NT2/D1 (cell line): ENCODE data around the gene FAM20C.
A peak's percentile ranks its signal among the peaks of the same experiment; 100 is the strongest.

Experiments
- DNase-seq: peaks from one replicate; pipeline ENCODE4 v3.0.0-alpha.2; 2011; ENCODE audit warnings: low read depth, low spot score
- H3K27me3 ChIP-seq: 2 replicates; pipeline ENCODE4 v1.6.0; 2011; ENCODE audit warnings: mild to moderate bottlenecking; ENCODE audit not compliant: insufficient read length, insufficient read depth
- H3K36me3 ChIP-seq: 2 replicates; pipeline ENCODE4 v1.6.1; 2011; ENCODE audit warnings: mild to moderate bottlenecking, low read length, mixed read lengths; ENCODE audit not compliant: insufficient read depth, insufficient read length
- H3K4me1 ChIP-seq: 2 replicates; pipeline ENCODE4 v1.5.1; 2011; ENCODE audit not compliant: insufficient read depth, insufficient read length
- H3K4me3 ChIP-seq: 2 replicates; pipeline ENCODE4 v1.5.1; 2011; ENCODE audit warnings: low read depth; ENCODE audit not compliant: insufficient read length
- H3K9ac ChIP-seq: 2 replicates; pipeline ENCODE4 v1.6.0; 2011; ENCODE audit warnings: low read depth; ENCODE audit not compliant: insufficient read length
- H3K9me3 ChIP-seq: 2 replicates; pipeline ENCODE4 v1.5.1; 2011; ENCODE audit warnings: mild to moderate bottlenecking, low read length; ENCODE audit not compliant: insufficient read depth
- SUZ12 ChIP-seq: IDR thresholded peaks from 2 replicates; pipeline ENCODE4 v1.6.1; 2011; ENCODE audit not compliant: insufficient read length, insufficient read depth; ENCODE audit errors: extremely low read depth
- YY1 ChIP-seq: IDR thresholded peaks from 2 replicates; pipeline ENCODE4 v1.6.1; 2011; ENCODE audit not compliant: insufficient read length, insufficient read depth
- ZNF274 ChIP-seq: IDR thresholded peaks from 2 replicates; pipeline ENCODE4 v1.6.1; 2011; ENCODE audit warnings: mild to moderate bottlenecking, low read depth, low read length

Gene FAM20C

GRCh38 chr7:234051-234707 lies 41.8 kb downstream of the FAM20C start:
- no peaks in the 10 kb centered on the region for H3K9me3 ChIP-seq
- H3K4me1 ChIP-seq, result peaks cover 19% of the 10 kb centered on the region
- peak overlapping the region; percentile 56 for H3K9ac ChIP-seq
- H3K27me3 ChIP-seq, result no peaks in the 10 kb centered on the region
- TF ChIP-seq SUZ12 (no peak), ZNF274 (no peak), YY1 (no peak)
- H3K36me3 ChIP-seq, result peaks cover 5% of the 10 kb centered on the region
- no peak for DNase-seq
- no peak overlapping the region for H3K4me3 ChIP-seq

GRCh38 chr7:234708-235553 lies 42.6 kb downstream of the FAM20C start:
- Histone ChIP-seq H3K27me3 (no peaks in the 10 kb centered on the region), H3K9ac (peak overlapping the region; percentile 56), H3K36me3 (peaks cover 5% of the 10 kb centered on the region), H3K9me3 (no peaks in the 10 kb centered on the region), H3K4me3 (no peak overlapping the region), H3K4me1 (peaks cover 19% of the 10 kb centered on the region)
- TF ChIP-seq ZNF274 (no peak), SUZ12 (no peak), YY1 (no peak)
- DNase-seq, result no peak

- Histone ChIP-seq H3K4me1 (peaks cover 19% of the 10 kb centered on the region), H3K36me3 (peaks cover 5% of the 10 kb centered on the region), H3K4me3 (no peak overlapping the region), H3K27me3 (no peaks in the 10 kb centered on the region), H3K9me3 (no peaks in the 10 kb centered on the region), H3K9ac (no peak overlapping the region)
- TF ChIP-seq ZNF274 (no peak), YY1 (no peak), SUZ12 (no peak)
- no peak for DNase-seq
Measured at GRCh38 chr7:235576-236395, 43.4 kb downstream of the FAM20C start.

- no peaks in the 10 kb centered on the region for H3K27me3 ChIP-seq
- H3K4me1 ChIP-seq, result peaks cover 25% of the 10 kb centered on the region
- H3K9ac ChIP-seq, result no peak overlapping the region
- DNase-seq, result no peak
- H3K9me3 ChIP-seq, result no peaks in the 10 kb centered on the region
- no peak overlapping the region for H3K4me3 ChIP-seq
- TF ChIP-seq YY1, result no peak
- no peak for TF ChIP-seq ZNF274
- no peak for TF ChIP-seq SUZ12
- peaks cover 5% of the 10 kb centered on the region for H3K36me3 ChIP-seq
Measured at GRCh38 chr7:236967-237366, 44.6 kb downstream of the FAM20C start.

GRCh38 chr7:237385-237784 lies 45.0 kb downstream of the FAM20C start:
- Histone ChIP-seq H3K27me3 (no peaks in the 10 kb centered on the region), H3K36me3 (peaks cover 5% of the 10 kb centered on the region), H3K4me3 (no peak overlapping the region), H3K9ac (no peak overlapping the region), H3K9me3 (no peaks in the 10 kb centered on the region), H3K4me1 (peaks cover 27% of the 10 kb centered on the region)
- DNase-seq, result no peak
- TF ChIP-seq YY1 (no peak), ZNF274 (no peak), SUZ12 (no peak)

- Histone ChIP-seq H3K4me1 (peaks cover 12% of the 10 kb centered on the region), H3K27me3 (no peaks in the 10 kb centered on the region), H3K9ac (no peak overlapping the region), H3K9me3 (no peaks in the 10 kb centered on the region; the same call in 1 of the 2 replicates), H3K36me3 (peaks cover 5% of the 10 kb centered on the region), H3K4me3 (no peak overlapping the region)
- no peak for DNase-seq
- no peak for TF ChIP-seq ZNF274
- TF ChIP-seq SUZ12, result no peak
- no peak for TF ChIP-seq YY1
Measured at GRCh38 chr7:240146-240676, 47.8 kb downstream of the FAM20C start.
